Tibial artery (tissue), 4 donors: ENCODE data around the gene MMP13.
"Not testable (repeated sequence)": the region's sequence is repeated elsewhere in the genome, so short reads cannot be mapped to it uniquely, and the experiment has no call there.

ENCODE experiments used
- DNase-seq, 2 donors: peaks; one replicate each; pipeline ENCODE4 v3.0.0-alpha.2; 2019
- H3K27ac ChIP-seq, 2 donors: fragments of 200-600 bp; sonication (generic) in 1 of 2; 1 replicate in 1 of 2; 2 replicates in 1 of 2; pipeline ENCODE4 v1.5.1; 2018 to 2019; ENCODE audit warnings: mild to moderate bottlenecking in 1 of 2
- H3K27me3 ChIP-seq, 2 donors: fragments of 200-600 bp; sonication (generic) in 1 of 2; one replicate each; pipeline versions ENCODE4 v1.5.1 to v1.6.0; 2016 to 2019
- H3K36me3 ChIP-seq, 3 donors: fragments of 200-600 bp; sonication (generic) in 2 of 3; one replicate each; pipeline ENCODE4 v1.5.1; 2016 to 2019; ENCODE audit warnings: mild to moderate bottlenecking in 2 of 3
- H3K4me1 ChIP-seq, 4 donors: fragments of 200-600 bp; sonication (generic) in 2 of 4; 1 replicate in 3 of 4; 2 replicates in 1 of 4; pipeline ENCODE4 v1.5.1; 2016 to 2019
- H3K4me3 ChIP-seq, 2 donors: fragments of 200-600 bp; sonication (generic) in 1 of 2; 1 replicate in 1 of 2; 2 replicates in 1 of 2; pipeline ENCODE4 v1.5.1; 2018 to 2019; ENCODE audit warnings: mild to moderate bottlenecking in 2 of 2
- H3K9me3 ChIP-seq, 3 donors: fragments of 200-600 bp; sonication (generic) in 1 of 3; one replicate each; pipeline ENCODE4 v1.5.1; 2016 to 2019
- intact Hi-C: fragments of 100-400 bp; cut with DNase I; formaldehyde crosslinking; loops from one replicate; pipeline ENCODE4 v1.15.0; 2023; ENCODE audit warnings: low total_unique reads
- TF ChIP-seq, protein P1 (sequence below), 2 experiments: fragments of 200-600 bp in 1 of 2; fragments of 450-650 bp in 1 of 2; IDR thresholded peaks; one replicate each; pipeline ENCODE4 v1.5.1; 2017 to 2019; ENCODE audit warnings: antibody characterized with exemption in 2 of 2, mild to moderate bottlenecking in 1 of 2, moderate library complexity in 1 of 2

Gene MMP13

DNA sequence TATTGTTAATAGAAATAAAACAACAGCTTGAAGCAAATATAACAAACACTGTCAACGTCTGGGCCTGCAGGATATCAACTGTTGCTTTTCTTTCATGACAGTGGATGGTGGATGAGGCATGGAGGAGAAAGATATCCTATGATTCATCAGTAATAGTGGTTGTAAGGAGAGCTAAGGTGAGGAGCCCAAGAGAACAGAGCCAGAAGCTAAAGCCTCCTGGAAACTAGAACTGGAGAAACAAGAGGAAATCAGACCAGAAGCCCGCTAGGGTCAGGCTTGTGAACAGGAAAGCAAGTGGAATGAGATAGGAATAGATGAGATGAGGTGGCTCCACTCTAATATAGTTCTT, 43.1 kb downstream of the MMP13 start:
- DNase-seq, result no peak
- intact Hi-C loops, result no loop called here
- H3K4me1 ChIP-seq, result no peaks in the 10 kb centered on the region
- no peak overlapping the region for H3K27ac ChIP-seq
- no peaks in the 10 kb centered on the region for H3K36me3 ChIP-seq
- TF ChIP-seq, protein P1, sequence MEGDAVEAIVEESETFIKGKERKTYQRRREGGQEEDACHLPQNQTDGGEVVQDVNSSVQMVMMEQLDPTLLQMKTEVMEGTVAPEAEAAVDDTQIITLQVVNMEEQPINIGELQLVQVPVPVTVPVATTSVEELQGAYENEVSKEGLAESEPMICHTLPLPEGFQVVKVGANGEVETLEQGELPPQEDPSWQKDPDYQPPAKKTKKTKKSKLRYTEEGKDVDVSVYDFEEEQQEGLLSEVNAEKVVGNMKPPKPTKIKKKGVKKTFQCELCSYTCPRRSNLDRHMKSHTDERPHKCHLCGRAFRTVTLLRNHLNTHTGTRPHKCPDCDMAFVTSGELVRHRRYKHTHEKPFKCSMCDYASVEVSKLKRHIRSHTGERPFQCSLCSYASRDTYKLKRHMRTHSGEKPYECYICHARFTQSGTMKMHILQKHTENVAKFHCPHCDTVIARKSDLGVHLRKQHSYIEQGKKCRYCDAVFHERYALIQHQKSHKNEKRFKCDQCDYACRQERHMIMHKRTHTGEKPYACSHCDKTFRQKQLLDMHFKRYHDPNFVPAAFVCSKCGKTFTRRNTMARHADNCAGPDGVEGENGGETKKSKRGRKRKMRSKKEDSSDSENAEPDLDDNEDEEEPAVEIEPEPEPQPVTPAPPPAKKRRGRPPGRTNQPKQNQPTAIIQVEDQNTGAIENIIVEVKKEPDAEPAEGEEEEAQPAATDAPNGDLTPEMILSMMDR (IDR thresholded peaks at IDR 0.05), result no peak
- no peak overlapping the region for H3K4me3 ChIP-seq
- H3K27me3 ChIP-seq, result no peaks in the 10 kb centered on the region
- no peaks in the 10 kb centered on the region for H3K9me3 ChIP-seq

DNA sequence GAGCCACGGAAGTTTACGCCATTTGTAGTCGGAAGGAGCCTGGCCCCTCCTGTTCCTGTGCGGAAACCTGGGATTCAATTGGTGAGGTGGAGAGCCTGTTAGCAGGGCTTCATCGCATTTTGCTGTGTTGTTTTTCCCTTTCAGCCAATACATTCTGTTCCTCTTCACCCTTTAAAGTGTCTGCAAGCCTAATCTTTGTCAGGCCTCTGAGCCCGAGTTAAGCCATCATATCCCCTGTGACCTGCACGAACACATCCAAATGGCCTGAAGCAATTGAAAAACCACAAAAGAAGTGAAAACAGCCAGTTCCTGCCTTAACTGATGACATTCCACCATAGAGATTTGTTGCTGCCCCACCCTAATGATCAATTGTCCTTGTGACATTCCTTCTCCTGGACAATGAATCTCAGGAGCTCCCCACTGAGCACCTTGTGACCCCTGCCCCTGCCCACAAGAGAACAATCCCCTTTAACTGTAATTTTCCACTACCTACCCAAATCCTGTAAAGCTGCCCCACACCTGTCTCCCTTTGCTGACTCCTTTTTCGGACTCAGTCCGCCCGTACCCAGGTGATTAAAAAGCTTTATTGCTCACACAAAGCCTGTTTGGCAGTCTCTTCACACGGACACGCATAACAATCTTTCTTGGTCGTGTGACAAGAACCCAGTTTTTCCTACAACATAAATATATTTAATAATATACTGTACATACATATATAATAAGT, 43.6 kb downstream of the MMP13 start:
- no peaks in the 10 kb centered on the region for H3K4me1 ChIP-seq
- H3K27ac ChIP-seq, result no peak overlapping the region
- H3K9me3 ChIP-seq, result no peaks in the 10 kb centered on the region
- no peak overlapping the region for H3K4me3 ChIP-seq
- intact Hi-C loops, result no loop called here
- no peak for DNase-seq
- H3K27me3 ChIP-seq, result no peaks in the 10 kb centered on the region
- TF ChIP-seq, protein P1 (IDR thresholded peaks at IDR 0.05), result no peak
- H3K36me3 ChIP-seq, result no peaks in the 10 kb centered on the region

DNA sequence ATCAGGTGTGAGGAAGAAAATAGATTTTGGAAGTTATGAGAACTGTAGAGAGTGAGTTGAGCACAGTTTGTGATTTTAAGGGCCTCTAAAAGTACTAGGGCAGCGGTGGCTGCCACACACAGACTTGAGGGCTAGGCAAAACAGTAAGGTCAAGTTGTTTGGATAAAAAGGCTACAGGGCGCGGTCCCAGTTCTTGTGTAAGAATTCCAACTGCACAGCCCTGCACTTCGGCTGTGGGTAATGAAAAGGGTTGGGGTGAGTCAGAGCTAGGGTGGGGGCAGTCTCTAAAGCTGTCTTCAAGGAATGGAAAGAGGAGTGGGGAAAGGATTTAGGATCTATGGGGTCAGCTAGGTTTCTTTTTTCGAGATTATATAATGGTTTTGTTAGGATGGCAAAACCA, 49.7 kb downstream of the MMP13 start:
- H3K4me3 ChIP-seq, intact Hi-C loops, DNase-seq, H3K9me3 ChIP-seq, H3K27me3 ChIP-seq, H3K36me3 ChIP-seq, H3K4me1 ChIP-seq, H3K27ac ChIP-seq: not testable (repeated sequence)

DNA sequence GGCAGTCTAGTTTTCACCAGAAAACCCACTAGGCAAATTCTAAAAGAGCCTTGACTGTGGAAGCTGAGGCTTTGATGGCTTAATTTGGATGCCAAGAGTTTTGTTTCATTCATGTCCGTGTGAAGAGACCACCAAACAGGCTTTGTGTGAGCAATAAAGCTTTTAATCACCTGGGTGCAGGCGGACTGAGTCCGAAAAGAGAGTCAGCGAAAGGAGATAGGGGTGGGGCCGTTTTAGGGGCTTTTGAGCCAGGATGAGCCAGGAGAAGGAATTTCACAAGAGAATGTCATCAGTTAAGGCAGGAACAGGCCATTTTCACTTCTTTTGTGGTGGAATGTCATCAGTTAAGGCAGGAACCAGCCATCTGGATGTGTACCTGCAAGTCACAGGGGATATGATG, 51.6 kb downstream of the MMP13 start:
- H3K36me3 ChIP-seq, H3K27me3 ChIP-seq, H3K9me3 ChIP-seq, DNase-seq, H3K4me1 ChIP-seq, intact Hi-C loops, H3K27ac ChIP-seq, H3K4me3 ChIP-seq: not testable (repeated sequence)

DNA sequence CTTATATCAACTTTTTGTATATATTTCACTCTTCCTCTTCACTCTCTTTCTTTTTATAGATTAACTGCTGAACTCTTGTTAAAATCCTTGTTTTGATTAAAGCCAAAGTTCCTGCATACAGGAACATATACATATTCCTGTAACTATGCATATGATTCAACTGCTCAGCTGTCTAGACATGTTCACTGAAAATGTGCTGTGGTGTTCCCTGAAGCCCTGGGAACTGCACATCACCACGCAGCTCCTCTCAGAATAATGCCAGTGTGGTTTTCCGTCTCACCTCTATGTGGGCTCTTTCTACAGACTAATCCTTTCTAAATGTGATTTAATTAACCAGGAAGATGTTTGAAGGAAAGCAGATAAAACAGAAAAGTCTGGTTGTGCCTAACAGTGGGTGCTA, 55.2 kb downstream of the MMP13 start:
- H3K4me1 ChIP-seq, result no peaks in the 10 kb centered on the region
- H3K36me3 ChIP-seq, result no peaks in the 10 kb centered on the region
- no peak overlapping the region for H3K4me3 ChIP-seq
- intact Hi-C loops, result no loop called here
- H3K9me3 ChIP-seq, result no peaks in the 10 kb centered on the region
- H3K27ac ChIP-seq, result no peak overlapping the region
- H3K27me3 ChIP-seq, result no peaks in the 10 kb centered on the region
- DNase-seq, result no peak
- TF ChIP-seq, protein P1 (IDR thresholded peaks at IDR 0.05), result no peak
